ENCODE results near the gene CAST.

- TF ChIP-seq POLR2A (IDR thresholded peaks at IDR 0.05; ENCODE audit: low read depth, low read length) (no peak), JUN (IDR thresholded peaks at IDR 0.05; ENCODE audit: borderline replicate concordance, insufficient read depth, insufficient read length, low read depth) (no peak), CTCF (IDR thresholded peaks at IDR 0.05; ENCODE audit: extremely low read depth in 1 of 2, insufficient read depth in 1 of 2, low read depth in 1 of 2, low read length in 2 of 2) (no peak), POLR2AphosphoS5 (IDR thresholded peaks at IDR 0.05; ENCODE audit: insufficient read depth, low read depth, low read length) (no peak), FOS (IDR thresholded peaks at IDR 0.05; ENCODE audit: borderline replicate concordance, insufficient read depth, low read length) (no peak), MYC (IDR thresholded peaks at IDR 0.05; ENCODE audit: low read depth, low read length) (no peak)
Observed at GRCh38 chr5:96673127-96673526, 11.0 kb downstream of the CAST start.

Measured in endothelial cell of umbilical vein (primary cell).